Activated CD4-positive, alpha-beta memory T cell treated with anti-CD3 and anti-CD28 coated beads for 36 hours (primary cell): ENCODE results near the gene SH3RF3. TPM values are rescaled to one million over a fixed set of nuclear protein-coding genes. Genes with fewer than 3 reads are reported as not detected.

ENCODE experiments used
- CTCF ChIA-PET: fragments of 350-600 bp; sonication (Branson Sonifier 250); formaldehyde crosslinking; loops from one replicate; lab custom pipeline; 2021; ENCODE audit warnings: antibody characterized with exemption, inconsistent platforms; lab: Charles Lee
- POLR2A ChIA-PET: fragments of 350-600 bp; sonication (Branson Sonifier 250); formaldehyde crosslinking; loops from one replicate; lab custom pipeline; 2021; ENCODE audit warnings: antibody characterized with exemption; lab: Charles Lee
- DNase-seq: peaks from one replicate; pipeline ENCODE4 v3.0.0-alpha.2; 2020
- H3K27ac Mint-ChIP-seq: one replicate; pipeline ENCODE4 v1.8.0; 2021; ENCODE audit warnings: mixed read lengths
- H3K27me3 Mint-ChIP-seq: one replicate; pipeline ENCODE4 v1.8.0; 2021; ENCODE audit warnings: mixed read lengths
- H3K36me3 Mint-ChIP-seq: one replicate; pipeline ENCODE4 v1.8.0; 2021; ENCODE audit warnings: mixed read lengths
- H3K4me1 Mint-ChIP-seq: one replicate; pipeline ENCODE4 v1.8.0; 2021; ENCODE audit warnings: low read depth, mixed read lengths
- H3K4me3 Mint-ChIP-seq: one replicate; pipeline ENCODE4 v1.8.0; 2021; ENCODE audit warnings: mild to moderate bottlenecking, mixed read lengths
- H3K9me3 Mint-ChIP-seq: one replicate; pipeline ENCODE4 v1.8.0; 2021; ENCODE audit warnings: mixed read lengths
- intact Hi-C: fragments of 100-400 bp; cut with micrococcal nuclease; formaldehyde crosslinking; loops from one replicate; pipeline ENCODE4 v1.15.1; 2023
- total RNA-seq, 2 experiments: library from RNA; stranded (reverse); gene quantifications; one replicate each; pipeline ENCODE4 v1.2.3, GENCODE V29; 2021

SH3RF3 gene
- total RNA-seq, 2 experiments from 2014 or later, result 0.33 to 0.34 TPM

DNA sequence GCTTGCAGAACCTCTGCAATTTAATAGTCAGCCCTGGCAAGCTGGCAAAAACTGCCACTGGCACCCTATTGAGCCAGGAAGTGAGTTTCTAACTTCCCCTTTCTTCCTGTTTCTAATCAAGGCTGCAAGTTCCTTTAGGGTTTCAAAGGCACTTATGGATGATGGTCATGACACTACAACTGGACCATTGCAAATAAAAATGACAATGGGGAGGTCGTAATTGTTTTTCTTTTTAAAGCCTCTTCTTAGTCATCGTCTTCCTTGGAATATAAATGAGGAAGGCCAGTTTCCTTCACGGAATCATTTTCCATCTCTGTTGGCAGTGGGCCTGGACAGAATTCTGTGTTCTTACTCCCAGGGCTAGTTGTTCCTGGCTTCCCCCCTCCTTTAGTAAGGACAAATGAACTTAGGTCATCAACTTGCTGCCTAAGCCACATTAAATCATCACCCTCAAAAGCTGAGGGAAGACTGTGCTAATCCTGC is 35.8 kb downstream of the SH3RF3 start:
- Mint-ChIP-seq H3K9me3 (no peaks in the 10 kb centered on the region), H3K36me3 (no peaks in the 10 kb centered on the region), H3K4me3 (no peak overlapping the region), H3K27ac (no peak overlapping the region), H3K4me1 (no peaks in the 10 kb centered on the region), H3K27me3 (peaks cover 13% of the 10 kb centered on the region)
- ChIA-PET POLR2A (no interaction called here), CTCF (no interaction called here)
- intact Hi-C loops, result no loop called here
- DNase-seq, result no peak

DNA sequence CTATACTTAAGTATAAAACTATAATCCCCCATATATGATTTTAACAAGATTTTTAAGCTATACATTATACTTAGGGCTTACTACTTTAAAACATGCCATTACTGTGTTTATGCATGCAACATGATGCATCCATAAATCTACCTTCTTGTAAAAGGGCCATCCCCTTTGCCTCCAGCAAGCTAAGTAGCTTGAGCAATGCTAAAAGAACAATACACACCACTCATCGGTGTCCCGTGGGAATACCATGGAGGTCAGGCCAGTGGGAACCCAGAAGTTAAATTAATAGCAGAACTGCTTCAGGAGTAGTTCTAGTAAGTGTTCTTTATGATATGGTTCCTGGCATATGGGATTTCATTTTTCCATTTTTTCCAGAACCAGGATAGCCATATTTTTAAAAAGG is 37.8 kb downstream of the SH3RF3 start:
- DNase-seq, result no peak
- ChIA-PET POLR2A (no interaction called here), CTCF (no interaction called here)
- no peak overlapping the region for H3K27ac Mint-ChIP-seq
- no peaks in the 10 kb centered on the region for H3K36me3 Mint-ChIP-seq
- no peak overlapping the region for H3K4me3 Mint-ChIP-seq
- intact Hi-C loops, result no loop called here
- no peaks in the 10 kb centered on the region for H3K9me3 Mint-ChIP-seq
- H3K4me1 Mint-ChIP-seq, result no peaks in the 10 kb centered on the region
- peaks cover 5% of the 10 kb centered on the region for H3K27me3 Mint-ChIP-seq

DNA sequence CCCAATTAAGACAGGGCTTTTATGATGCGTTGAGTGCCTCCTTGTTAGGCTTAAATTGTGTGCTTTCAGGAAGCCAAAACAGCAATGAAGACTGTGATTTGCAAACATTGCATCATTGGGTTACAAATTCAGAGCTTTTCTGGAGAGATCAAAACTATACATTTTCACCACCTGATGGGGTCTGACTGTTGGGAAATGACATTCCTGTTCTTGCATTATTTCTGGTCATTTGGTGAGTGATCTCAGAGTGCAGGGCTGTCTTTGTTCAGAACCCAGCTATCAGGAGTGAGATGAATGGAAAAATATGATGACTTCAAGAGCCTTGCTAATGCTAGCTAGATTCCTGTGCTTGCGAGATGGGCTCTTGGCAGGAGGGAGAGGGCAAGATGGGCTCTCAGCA is 39.1 kb downstream of the SH3RF3 start:
- Mint-ChIP-seq H3K4me1 (no peaks in the 10 kb centered on the region), H3K27me3 (peaks cover 3% of the 10 kb centered on the region), H3K4me3 (no peak overlapping the region), H3K27ac (no peak overlapping the region), H3K9me3 (no peaks in the 10 kb centered on the region), H3K36me3 (no peaks in the 10 kb centered on the region)
- ChIA-PET POLR2A (interaction anchor here (0.6 kb wide), 1 partner anchor 127 kb away, joined by 3 read pairs; no protein-coding TSS in a partner anchor), CTCF (no interaction called here)
- intact Hi-C loops, result no loop called here
- DNase-seq, result no peak

DNA sequence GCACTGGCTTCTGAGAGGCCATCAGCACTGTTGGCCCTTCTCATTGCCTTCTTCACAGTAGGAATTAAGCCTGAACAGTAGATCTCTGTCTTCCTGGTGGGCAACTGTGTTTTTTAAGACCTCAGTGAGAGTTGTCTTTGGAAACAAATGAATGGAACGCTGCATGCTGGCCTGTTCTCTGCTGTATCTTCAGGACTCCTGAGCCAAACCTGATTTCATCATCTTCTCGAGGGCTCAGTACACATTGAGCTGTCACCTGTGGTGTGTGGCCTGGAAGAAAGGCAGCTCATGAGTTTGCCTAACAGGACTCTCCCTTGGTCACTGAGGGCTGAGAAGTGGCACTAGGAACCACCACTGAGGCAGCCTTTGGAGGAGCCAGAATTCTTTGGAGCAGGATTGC is 39.7 kb downstream of the SH3RF3 start:
- H3K27ac Mint-ChIP-seq, result no peak overlapping the region
- H3K9me3 Mint-ChIP-seq, result no peaks in the 10 kb centered on the region
- H3K4me3 Mint-ChIP-seq, result no peak overlapping the region
- no peaks in the 10 kb centered on the region for H3K4me1 Mint-ChIP-seq
- no peak for DNase-seq
- ChIA-PET CTCF (no interaction called here), POLR2A (no interaction called here)
- intact Hi-C loops, result no loop called here
- H3K27me3 Mint-ChIP-seq, result peaks cover 5% of the 10 kb centered on the region
- no peaks in the 10 kb centered on the region for H3K36me3 Mint-ChIP-seq

DNA sequence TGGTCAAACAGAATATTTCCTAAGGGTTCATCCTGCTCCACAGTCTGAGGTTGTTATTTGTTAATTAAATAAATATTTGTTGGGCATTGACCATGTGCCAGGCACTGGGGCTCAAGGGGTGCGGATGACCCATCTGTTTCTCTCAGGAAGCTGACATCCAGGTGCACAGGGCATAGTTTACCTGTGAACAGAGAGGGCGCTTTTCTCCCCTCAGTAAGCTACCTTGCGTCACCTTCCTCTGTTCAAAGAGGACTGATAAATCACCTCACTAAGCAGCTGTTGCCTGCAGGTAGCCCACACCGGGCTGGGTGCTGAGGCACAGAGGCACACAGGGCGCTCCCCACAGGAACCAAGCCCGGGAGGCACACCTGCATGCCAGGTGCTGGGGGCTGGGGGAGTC is 41.6 kb downstream of the SH3RF3 start:
- H3K36me3 Mint-ChIP-seq, result no peaks in the 10 kb centered on the region
- no peak overlapping the region for H3K27ac Mint-ChIP-seq
- H3K27me3 Mint-ChIP-seq, result peaks cover 5% of the 10 kb centered on the region
- DNase-seq, result no peak
- intact Hi-C loops, result no loop called here
- ChIA-PET CTCF (no interaction called here), POLR2A (no interaction called here)
- H3K9me3 Mint-ChIP-seq, result peaks cover 2% of the 10 kb centered on the region
- H3K4me1 Mint-ChIP-seq, result peaks cover 5% of the 10 kb centered on the region
- no peak overlapping the region for H3K4me3 Mint-ChIP-seq

DNA sequence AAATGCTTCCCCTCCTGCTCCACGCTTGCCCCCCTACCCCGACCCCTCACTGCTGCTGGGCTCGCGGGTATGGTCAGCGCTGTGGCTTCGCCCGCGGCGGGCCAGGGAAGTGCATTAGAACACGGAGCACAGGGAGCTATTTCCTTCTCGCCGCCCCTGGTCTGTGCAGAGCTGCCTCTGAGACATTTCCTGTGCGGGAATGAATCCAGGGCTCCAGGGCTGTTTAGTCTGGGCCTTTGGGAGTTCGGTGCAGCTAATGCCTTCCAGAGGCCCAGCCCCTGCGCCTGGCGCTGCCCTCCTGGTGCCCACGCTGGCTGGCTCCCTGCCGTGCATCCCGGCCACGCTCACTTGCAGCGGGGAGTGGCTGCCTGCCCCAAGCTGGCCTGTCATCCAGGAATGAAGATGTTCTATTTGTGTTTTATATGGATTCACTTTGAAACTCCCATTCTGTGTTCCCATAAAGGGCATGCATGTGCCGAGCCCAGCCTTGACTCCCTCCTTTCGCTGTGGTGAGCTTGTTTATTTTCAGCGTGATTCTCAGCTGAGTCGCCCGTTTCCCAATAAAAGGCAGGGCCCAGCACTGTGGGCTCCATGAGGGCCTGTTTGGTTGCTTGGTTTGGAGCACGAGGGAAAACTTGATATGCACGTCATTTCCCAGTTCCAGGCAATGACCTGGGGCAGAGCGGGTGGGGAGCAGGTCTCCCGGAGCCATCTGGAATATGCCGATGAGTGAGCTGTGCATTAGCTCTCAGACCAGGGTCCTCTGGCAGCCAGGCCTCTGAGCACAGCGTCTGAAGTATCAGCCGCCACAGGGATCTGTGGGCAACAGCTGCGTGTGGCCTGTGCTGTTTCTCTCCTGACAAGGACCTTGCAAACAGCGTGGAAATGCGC is 42.7 kb downstream of the SH3RF3 start:
- ChIA-PET POLR2A (no interaction called here), CTCF (no interaction called here)
- no peak for DNase-seq
- no peaks in the 10 kb centered on the region for H3K36me3 Mint-ChIP-seq
- no peak overlapping the region for H3K4me3 Mint-ChIP-seq
- intact Hi-C loops, result no loop called here
- H3K27me3 Mint-ChIP-seq, result peaks cover 5% of the 10 kb centered on the region
- H3K4me1 Mint-ChIP-seq, result peaks cover 5% of the 10 kb centered on the region
- no peak overlapping the region for H3K27ac Mint-ChIP-seq
- H3K9me3 Mint-ChIP-seq, result peaks cover 2% of the 10 kb centered on the region

DNA sequence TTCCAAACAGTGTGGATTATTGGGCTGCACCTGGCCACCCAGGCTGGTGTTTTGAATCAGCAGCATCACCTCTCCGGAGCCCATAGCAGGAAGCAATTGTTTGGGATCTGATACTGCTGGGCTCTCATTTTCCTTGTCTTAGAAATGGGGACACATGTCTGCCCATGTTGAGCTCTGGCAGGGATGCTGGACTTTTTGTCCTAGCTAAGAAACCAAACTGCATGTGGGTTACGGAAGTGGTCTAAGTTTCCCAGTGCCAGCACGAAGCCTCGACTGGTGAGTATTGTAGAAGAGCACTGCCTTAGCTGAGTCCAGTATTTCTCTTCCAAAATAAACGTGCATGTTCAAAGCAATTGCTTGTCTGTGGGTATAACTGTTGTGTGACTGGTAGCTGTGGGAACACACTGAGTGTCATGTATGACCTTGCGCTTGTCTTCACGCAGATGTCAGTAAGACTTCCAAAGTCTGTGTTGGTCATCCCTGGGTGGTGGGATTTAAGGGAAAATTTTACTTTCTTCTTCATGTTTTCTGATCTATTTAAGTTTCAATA is 43.6 kb downstream of the SH3RF3 start:
- POLR2A ChIA-PET, result no interaction called here
- CTCF ChIA-PET, result interaction anchor here (0.6 kb wide), 1 partner anchor 168 kb away, joined by 3 read pairs; no protein-coding TSS in a partner anchor
- H3K4me1 Mint-ChIP-seq, result peaks cover 5% of the 10 kb centered on the region
- H3K27me3 Mint-ChIP-seq, result peaks cover 5% of the 10 kb centered on the region
- H3K36me3 Mint-ChIP-seq, result no peaks in the 10 kb centered on the region
- no peak for DNase-seq
- intact Hi-C loops, result no loop called here
- peaks cover 2% of the 10 kb centered on the region for H3K9me3 Mint-ChIP-seq
- no peak overlapping the region for H3K27ac Mint-ChIP-seq
- H3K4me3 Mint-ChIP-seq, result no peak overlapping the region

DNA sequence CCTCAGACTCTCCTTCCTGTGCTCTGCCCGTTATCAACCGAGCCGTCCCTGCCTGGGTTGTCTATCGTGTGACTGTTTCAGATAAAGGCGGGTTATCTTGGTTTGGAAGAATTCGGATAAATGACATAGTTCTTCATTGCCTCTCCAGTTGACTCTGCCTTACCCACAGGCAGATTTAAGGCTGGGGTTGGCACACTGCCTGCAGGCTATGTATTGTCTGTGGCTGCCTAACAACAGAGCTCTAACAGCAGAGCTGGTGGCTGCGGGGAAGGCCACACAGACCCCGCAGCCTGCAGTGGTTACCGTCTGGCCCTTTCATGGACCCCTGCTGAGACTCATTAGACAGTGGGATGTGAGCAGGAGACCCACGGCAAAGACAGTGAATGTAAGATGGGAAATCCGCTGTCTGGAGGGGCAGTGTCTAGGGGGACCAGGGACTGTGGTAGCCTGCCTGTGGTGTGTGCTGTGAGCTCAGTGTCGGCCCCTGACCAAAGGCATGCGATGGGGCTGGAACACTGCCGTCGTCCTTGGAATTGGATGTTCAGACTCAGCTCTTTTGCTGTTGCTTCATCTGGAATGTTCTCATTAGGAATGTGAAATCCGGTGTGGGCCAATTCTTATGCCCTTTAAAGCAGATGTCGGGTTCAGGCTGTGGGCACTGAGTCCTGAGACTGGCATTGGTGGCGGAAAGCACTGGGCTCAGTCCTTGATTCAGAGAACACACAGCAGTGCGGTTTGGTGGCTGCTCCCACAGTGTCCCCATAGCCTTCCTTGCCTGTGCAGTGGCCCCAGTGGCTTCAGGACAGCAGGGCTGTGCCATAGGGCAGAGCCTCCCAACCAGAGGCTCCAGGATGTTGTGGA is 44.5 kb downstream of the SH3RF3 start:
- POLR2A ChIA-PET, result no interaction called here

DNA sequence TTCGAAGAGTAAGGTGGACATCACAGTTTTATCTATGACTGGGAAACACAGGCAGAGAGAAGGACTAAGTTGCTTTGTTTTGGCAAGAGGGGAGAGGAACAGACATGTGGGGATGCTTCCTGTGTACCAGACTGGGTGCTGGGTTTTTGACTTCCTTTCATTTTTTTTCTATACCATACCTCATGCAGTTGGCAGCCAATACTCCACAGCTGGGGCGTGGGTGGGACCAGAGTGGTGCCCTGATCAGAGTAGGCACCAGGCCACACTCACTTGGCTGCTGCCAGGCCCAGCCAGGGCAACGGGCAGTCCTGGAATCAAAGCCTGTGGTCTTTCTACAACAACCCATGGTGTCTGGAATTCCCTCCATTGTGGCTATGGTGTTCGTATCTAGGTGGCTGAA is 45.2 kb downstream of the SH3RF3 start:
- ChIA-PET CTCF (no interaction called here), POLR2A (no interaction called here)
- H3K27ac Mint-ChIP-seq, result no peak overlapping the region
- H3K4me3 Mint-ChIP-seq, result no peak overlapping the region
- intact Hi-C loops, result no loop called here
- peaks cover 3% of the 10 kb centered on the region for H3K27me3 Mint-ChIP-seq
- H3K4me1 Mint-ChIP-seq, result peaks cover 5% of the 10 kb centered on the region
- H3K36me3 Mint-ChIP-seq, result no peaks in the 10 kb centered on the region
- DNase-seq, result no peak
- peaks cover 5% of the 10 kb centered on the region for H3K9me3 Mint-ChIP-seq

More for the DNA sequence above, 44.5 kb downstream of the SH3RF3 start:
- intact Hi-C loops, result no loop called here
- H3K4me3 Mint-ChIP-seq, result no peak overlapping the region
- H3K27me3 Mint-ChIP-seq, result peaks cover 4% of the 10 kb centered on the region
- H3K27ac Mint-ChIP-seq, result no peak overlapping the region
- no peaks in the 10 kb centered on the region for H3K36me3 Mint-ChIP-seq
- peaks cover 2% of the 10 kb centered on the region for H3K9me3 Mint-ChIP-seq
- H3K4me1 Mint-ChIP-seq, result peaks cover 5% of the 10 kb centered on the region
- CTCF ChIA-PET, result no interaction called here
- DNase-seq, result no peak

DNA sequence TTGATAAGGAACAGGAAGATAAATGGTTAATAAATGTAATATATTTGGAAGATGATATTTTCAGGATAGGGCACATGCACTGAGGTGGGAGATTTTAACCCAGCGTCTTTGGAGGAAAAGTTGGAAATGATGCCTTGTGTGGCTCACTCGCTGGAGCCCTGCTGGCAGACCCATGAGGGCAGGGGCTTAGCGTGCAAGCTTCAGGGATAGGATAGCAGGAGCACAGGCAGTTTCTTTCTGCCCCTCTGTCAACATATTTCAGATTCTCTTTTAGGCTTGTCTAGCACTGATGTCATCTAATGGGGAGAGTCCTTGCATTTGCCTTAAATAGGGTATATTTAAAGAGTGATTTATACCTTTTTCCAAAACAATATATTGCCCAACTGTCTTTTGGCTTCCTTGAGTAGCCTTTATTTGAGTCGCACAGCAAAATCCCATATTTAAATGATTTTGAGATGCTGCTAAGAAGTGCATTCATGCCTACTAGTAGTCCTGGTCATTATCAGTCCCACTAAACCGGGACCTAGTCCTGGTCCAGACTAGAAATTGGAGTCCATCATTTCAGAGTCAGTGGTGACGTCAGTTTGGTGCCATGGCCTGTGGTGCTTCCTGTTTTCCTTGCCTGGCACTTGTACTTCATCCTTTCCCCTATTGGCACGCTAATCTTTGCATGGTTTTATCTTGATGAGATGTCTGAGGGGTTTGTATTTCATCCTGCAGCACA is 45.8 kb downstream of the SH3RF3 start:
- Mint-ChIP-seq H3K36me3 (no peaks in the 10 kb centered on the region), H3K27ac (no peak overlapping the region), H3K4me3 (no peak overlapping the region), H3K4me1 (peaks cover 5% of the 10 kb centered on the region), H3K9me3 (peaks cover 10% of the 10 kb centered on the region), H3K27me3 (peaks cover 7% of the 10 kb centered on the region)
- intact Hi-C loops, result no loop called here
- DNase-seq, result no peak
- ChIA-PET POLR2A (no interaction called here), CTCF (interaction anchor here (1.2 kb wide), 1 partner anchor 335 kb away, joined by 4 read pairs; no protein-coding TSS in a partner anchor)

DNA sequence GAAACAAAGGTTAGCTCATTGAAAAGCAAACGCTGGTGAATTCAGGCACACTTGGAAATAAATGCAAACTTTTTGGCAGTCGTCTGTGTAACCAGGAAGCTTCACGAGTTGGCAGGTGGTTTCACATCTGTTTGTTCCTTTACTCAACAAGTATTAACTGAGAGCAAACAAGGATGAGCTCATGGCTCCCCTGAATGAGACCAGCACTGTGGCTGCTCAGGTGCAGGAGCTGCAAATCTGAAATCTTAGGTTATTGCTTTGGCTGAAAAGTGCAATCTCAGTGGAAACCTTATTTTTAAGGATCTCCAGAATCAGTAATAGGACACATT is 46.3 kb downstream of the SH3RF3 start:
- intact Hi-C loops, result no loop called here
- Mint-ChIP-seq H3K9me3 (peaks cover 13% of the 10 kb centered on the region), H3K4me3 (no peak overlapping the region), H3K4me1 (peaks cover 5% of the 10 kb centered on the region), H3K36me3 (no peaks in the 10 kb centered on the region), H3K27me3 (peaks cover 9% of the 10 kb centered on the region), H3K27ac (no peak overlapping the region)
- ChIA-PET CTCF (interaction anchor here (1.2 kb wide), 1 partner anchor 335 kb away, joined by 4 read pairs; no protein-coding TSS in a partner anchor), POLR2A (no interaction called here)
- no peak for DNase-seq
